Cerebellar cortex (tissue), 1 donor: ENCODE results near the gene YIPF6.
"Not testable (repeated sequence)": the region's sequence is repeated elsewhere in the genome, so short reads cannot be mapped to it uniquely, and the experiment has no call there.

Source experiments
- DNase-seq: peaks from one replicate; pipeline ENCODE4 v3.0.0-alpha.2; 2015; ENCODE audit warnings: low spot score

Gene YIPF6

GRCh38 chrX:68498508-68499379 lies at the start of gene YIPF6:
Gene YIPF6 (plus strand): TSS chrX:68499051. CDS start chrX:68499067, 16 bp downstream.
- DNase-seq, result peak; percentile 77

- no peak for DNase-seq
Measured at GRCh38 chrX:68451720-68452119, 47.1 kb upstream of the YIPF6 start.

DNA sequence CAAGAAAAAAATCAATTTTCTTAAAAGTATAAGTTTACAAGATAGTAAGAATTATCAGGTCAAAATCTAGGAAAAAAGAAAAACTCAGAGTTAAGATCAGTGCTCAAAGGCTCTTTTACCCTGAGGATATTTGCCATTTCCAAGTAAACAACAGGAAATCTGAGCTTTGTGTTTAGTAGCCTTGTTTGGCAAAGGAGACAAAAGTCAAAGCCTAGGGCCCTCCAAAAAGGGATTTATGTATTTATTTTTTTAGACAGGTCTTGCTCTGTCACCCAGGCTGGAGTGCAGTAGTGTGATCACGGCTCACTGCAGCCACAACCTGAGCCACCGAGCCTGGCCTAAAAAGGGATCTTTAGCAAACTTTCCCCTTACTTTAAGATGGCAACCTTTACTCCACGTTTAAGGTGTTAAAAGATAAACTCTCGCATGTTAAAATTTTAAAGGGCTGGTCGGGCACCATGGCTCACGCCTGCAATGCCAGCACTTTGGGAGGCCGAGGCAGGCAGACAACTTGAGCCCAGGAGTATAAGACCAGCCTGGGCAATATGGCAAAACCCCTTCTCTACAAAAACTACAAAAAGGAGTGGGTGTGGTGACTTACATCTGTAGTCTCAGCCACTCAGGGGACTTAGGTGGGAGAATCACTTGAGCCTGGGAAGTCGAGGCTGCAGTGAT lies 44.2 kb upstream of the YIPF6 start:
- no peak for DNase-seq

GRCh38 chrX:68455151-68455510 lies 43.7 kb upstream of the YIPF6 start:
- DNase-seq, result no peak

DNA sequence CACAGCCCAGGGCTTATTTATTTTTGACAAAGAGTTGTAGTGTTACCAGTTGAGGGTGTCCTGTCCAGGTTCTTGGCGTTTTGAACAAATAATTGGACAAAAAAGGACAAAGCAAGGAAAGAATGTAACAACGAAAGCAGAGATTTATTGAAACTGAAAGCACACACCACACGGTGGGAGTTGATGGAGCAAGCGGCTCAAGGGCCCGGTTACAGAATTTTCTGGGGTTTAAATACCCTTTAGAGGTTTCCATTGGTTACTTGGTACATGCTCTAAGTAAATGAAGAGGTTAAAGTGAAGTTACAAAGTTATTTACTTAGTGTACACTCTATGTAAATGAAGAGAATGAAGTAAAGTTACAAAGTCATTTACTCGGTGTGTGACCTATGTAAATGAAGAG lies 37.8 kb upstream of the YIPF6 start:
- DNase-seq, result no peak

- DNase-seq, result no peak
Measured at GRCh38 chrX:68461576-68461975, 37.3 kb upstream of the YIPF6 start.

DNA sequence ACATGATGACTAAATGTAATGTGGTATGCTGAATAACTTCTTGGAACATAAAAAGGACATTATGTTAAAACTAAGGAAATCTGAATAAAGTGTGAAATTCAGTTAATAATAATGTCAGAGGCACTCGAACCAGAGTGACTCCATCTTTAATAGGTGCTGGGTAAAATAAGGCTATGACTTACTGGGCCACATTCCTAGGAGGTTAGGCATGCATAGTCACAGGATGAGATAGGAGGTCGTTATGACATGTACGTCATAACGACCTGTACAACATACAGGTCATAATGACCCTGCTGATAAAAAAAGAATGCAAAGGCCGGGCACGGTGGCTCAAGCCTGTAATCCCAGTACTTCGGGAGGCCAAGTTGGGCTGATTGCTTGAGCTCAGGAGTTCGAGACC lies 36.7 kb upstream of the YIPF6 start:
- DNase-seq, result no peak

- DNase-seq, result peak; percentile 51
Measured at GRCh38 chrX:68462653-68463052, 36.2 kb upstream of the YIPF6 start.

- DNase-seq, result no peak
Measured at GRCh38 chrX:68463880-68464279, 35.0 kb upstream of the YIPF6 start.

- no peak for DNase-seq
Measured at GRCh38 chrX:68464796-68465195, 34.1 kb upstream of the YIPF6 start.

DNA sequence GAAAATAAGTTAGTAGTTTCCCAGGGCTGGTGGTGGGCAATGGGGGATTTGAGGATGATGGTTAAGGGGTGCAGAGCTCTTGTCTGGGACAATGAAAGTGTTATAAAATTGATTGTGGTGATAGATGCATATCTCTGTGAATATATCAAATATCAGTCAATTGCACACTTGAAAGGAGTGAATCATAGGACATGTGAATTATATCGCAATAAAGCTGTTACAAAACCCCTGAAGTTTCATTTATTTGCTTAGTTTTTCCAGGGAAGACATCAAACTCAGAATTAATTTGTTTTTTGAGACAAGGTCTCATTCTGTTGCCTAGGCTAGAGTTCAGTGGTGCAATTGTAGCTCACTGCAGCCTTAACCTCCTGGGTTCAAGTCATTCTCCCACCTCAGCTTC lies 17.9 kb upstream of the YIPF6 start:
- no peak for DNase-seq

- not testable (repeated sequence) for DNase-seq
Measured at GRCh38 chrX:68486198-68486597, 12.7 kb upstream of the YIPF6 start.

DNA sequence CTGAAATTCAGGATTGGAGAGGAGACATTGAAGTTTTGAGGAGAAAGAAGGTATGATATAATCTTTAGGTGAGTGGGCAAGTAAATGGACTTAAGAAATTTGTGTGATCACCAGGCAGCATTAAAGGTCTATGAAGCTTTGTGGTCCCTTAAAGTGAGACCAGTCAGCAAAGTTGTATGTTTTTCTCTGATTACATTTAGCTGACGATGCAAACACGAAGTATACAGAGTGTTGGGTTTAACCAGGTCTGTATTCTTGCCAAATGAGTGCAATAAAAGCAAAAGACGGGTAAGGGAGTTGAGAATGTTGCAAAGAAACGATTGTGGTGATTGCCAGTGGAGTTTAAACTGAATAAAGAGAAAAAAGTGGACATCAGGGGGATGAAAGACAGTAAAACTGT lies 11.6 kb upstream of the YIPF6 start:
- no peak for DNase-seq

DNA sequence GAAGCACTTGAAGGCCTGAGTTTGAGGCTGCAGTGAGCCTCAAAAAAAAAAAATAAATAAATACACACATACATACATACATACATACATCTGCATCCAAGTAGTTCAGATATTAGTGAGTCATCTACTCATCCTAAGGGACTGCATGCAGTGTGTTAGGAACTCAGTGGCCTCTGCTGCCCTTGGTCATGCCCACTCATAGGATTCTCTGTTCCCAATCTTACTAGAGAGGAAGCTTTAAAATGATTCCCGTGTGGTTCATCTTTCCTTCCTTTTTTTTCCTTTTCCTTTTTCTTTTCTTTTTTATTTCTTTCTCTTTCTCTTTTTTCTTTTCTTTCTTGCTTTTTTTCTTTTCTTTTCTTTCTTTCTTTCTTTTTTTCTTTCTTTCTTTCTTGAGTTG lies 10.9 kb upstream of the YIPF6 start:
- DNase-seq, result no peak

GRCh38 chrX:68488657-68489056 lies 10.2 kb upstream of the YIPF6 start:
- DNase-seq, result no peak

DNA sequence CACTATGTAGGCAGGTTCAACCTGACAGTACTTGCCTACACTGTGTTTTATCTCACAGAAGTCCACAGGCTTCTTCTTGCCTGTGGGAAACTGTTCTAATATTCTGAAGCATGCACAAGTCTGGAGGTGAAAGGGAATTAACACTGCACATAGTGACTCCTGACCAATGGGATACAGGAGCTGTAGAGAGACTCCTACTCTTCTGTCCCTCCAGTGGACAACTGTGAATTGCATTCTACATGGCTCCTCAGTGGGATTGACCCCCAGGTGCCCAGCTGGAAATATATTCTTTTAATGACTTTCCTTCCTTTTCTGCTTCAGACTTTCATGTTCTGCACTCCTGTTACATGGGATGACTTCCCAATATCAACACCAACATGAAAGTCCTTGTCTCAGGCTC lies 8.2 kb upstream of the YIPF6 start:
- DNase-seq, result peak; percentile 10

- no peak for DNase-seq
Measured at GRCh38 chrX:68492583-68492982, 6.3 kb upstream of the YIPF6 start.

- DNase-seq, result not testable (repeated sequence)
Measured at GRCh38 chrX:68493776-68494175, 5.1 kb upstream of the YIPF6 start.

DNA sequence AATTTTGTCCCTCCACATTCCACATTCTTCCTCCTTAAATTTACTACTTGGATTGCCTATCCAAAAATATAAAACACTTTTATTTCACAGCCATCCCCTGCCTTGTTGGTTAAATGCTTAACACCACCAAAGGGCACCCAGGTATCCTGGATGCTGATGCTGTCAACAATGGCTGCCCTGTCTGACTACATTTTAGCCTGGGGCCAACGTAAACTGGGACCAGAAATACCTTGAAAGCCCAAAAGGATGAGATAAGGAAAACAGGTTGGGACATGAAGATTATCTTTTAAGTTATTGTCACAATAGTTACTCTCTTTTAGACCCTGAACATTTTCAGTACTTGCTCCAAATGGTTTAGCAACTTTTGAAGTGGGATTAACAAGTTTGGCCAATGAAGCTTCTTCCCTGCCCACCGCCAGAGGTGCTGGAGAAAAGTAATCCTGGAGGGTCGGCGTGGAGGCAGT lies 775 bp upstream of the YIPF6 start:
- DNase-seq, result no peak

GRCh38 chrX:68499543-68500504 lies 973 bp downstream of the YIPF6 start:
- DNase-seq, result no peak

- no peak for DNase-seq
Measured at GRCh38 chrX:68503836-68504636, 5.2 kb downstream of the YIPF6 start.
